ENCODE measurements around the gene IGFBP4.

The IGFBP4 gene

GRCh38 chr17:40473573-40474365 is 30.5 kb downstream of the IGFBP4 start:
- no peak overlapping the region for H3K4me3 Mint-ChIP-seq
- peak overlapping the region in 1 of 2 donors; percentile 23 for H3K27ac Mint-ChIP-seq
- ATAC-seq (replicated peaks) (no peak), DNase-seq (no peak)
- no peaks in the 10 kb centered on the region for H3K9me3 Mint-ChIP-seq
- peaks cover 10 to 15% of the 10 kb centered on the region in 2 donors for H3K4me1 Mint-ChIP-seq (ENCODE audit: low read depth in 2 of 2)
- peaks cover 6 to 9% of the 10 kb centered on the region in 2 donors for H3K27me3 Mint-ChIP-seq
- peaks cover 3% of the 10 kb centered on the region for H3K36me3 Mint-ChIP-seq (ENCODE audit: insufficient read depth)

GRCh38 chr17:40474419-40475002 is 31.3 kb downstream of the IGFBP4 start:
- Mint-ChIP-seq H3K4me1 (ENCODE audit: low read depth in 2 of 2) (peaks cover 15 to 22% of the 10 kb centered on the region in 2 donors), H3K4me3 (no peak overlapping the region), H3K36me3 (ENCODE audit: insufficient read depth) (peaks cover 3% of the 10 kb centered on the region), H3K27me3 (peaks cover 4 to 5% of the 10 kb centered on the region in 2 donors), H3K9me3 (no peaks in the 10 kb centered on the region), H3K27ac (peak overlapping the region in 1 of 2 donors; percentile 44)
- ATAC-seq (replicated peaks) (no peak), DNase-seq (no peak)

GRCh38 chr17:40475234-40475908 is 32.1 kb downstream of the IGFBP4 start:
- Mint-ChIP-seq H3K27ac (peak overlapping the region in 1 of 2 donors; percentile 44), H3K4me1 (ENCODE audit: low read depth in 2 of 2) (peaks cover 24 to 28% of the 10 kb centered on the region in 2 donors), H3K9me3 (no peaks in the 10 kb centered on the region), H3K27me3 (no peaks in the 10 kb centered on the region), H3K36me3 (ENCODE audit: insufficient read depth) (peaks cover 4% of the 10 kb centered on the region), H3K4me3 (no peak overlapping the region)
- no peak for DNase-seq
- ATAC-seq (replicated peaks), result no peak

GRCh38 chr17:40477796-40478195 is 34.5 kb downstream of the IGFBP4 start:
- Mint-ChIP-seq H3K4me3 (no peak overlapping the region), H3K9me3 (no peaks in the 10 kb centered on the region), H3K4me1 (ENCODE audit: low read depth in 2 of 2) (peaks cover 46 to 47% of the 10 kb centered on the region in 2 donors), H3K27ac (peak overlapping the region; percentile 53 to 54), H3K27me3 (no peaks in the 10 kb centered on the region), H3K36me3 (ENCODE audit: insufficient read depth) (peaks cover 8% of the 10 kb centered on the region)
- ATAC-seq (replicated peaks), result no peak
- DNase-seq, result no peak

- peaks cover 8% of the 10 kb centered on the region for H3K36me3 Mint-ChIP-seq (ENCODE audit: insufficient read depth)
- H3K27me3 Mint-ChIP-seq, result no peaks in the 10 kb centered on the region
- peak overlapping the region in 1 of 2 donors; percentile 72 for H3K4me3 Mint-ChIP-seq
- ATAC-seq (replicated peaks) (no peak), DNase-seq (no peak)
- H3K4me1 Mint-ChIP-seq (ENCODE audit: low read depth in 2 of 2), result peaks cover 46 to 49% of the 10 kb centered on the region in 2 donors
- H3K27ac Mint-ChIP-seq, result peak overlapping the region; percentile 93 to 95
- H3K9me3 Mint-ChIP-seq, result no peaks in the 10 kb centered on the region
Measured at GRCh38 chr17:40478486-40478885, 35.2 kb downstream of the IGFBP4 start.

- DNase-seq, result peak in 1 of 3 experiments; percentile 23
- peaks cover 59% of the 10 kb centered on the region in 2 donors for H3K4me1 Mint-ChIP-seq (ENCODE audit: low read depth in 2 of 2)
- H3K27ac Mint-ChIP-seq, result peak overlapping the region; percentile 93 to 95
Measured at GRCh38 chr17:40479754-40480480, 36.7 kb downstream of the IGFBP4 start.

GRCh38 chr17:40480501-40481003 is 37.3 kb downstream of the IGFBP4 start:
- Mint-ChIP-seq H3K27me3 (no peaks in the 10 kb centered on the region), H3K4me1 (ENCODE audit: low read depth in 2 of 2) (peaks cover 63 to 66% of the 10 kb centered on the region in 2 donors), H3K4me3 (peak overlapping the region; percentile 66 to 72), H3K27ac (peak overlapping the region; percentile 93 to 95), H3K9me3 (no peaks in the 10 kb centered on the region), H3K36me3 (ENCODE audit: insufficient read depth) (peaks cover 5% of the 10 kb centered on the region)
- ATAC-seq (replicated peaks) (peak; percentile 83), DNase-seq (peak; percentile 85 to 88 (median 87))

More at GRCh38 chr17:40479754-40480480, 36.7 kb downstream of the IGFBP4 start:
- Mint-ChIP-seq H3K27me3 (no peaks in the 10 kb centered on the region), H3K9me3 (no peaks in the 10 kb centered on the region), H3K36me3 (ENCODE audit: insufficient read depth) (peaks cover 8% of the 10 kb centered on the region), H3K4me3 (peak overlapping the region; percentile 66 to 72)
- no peak for ATAC-seq (replicated peaks)

- ATAC-seq (replicated peaks), result no peak
- peaks cover 5% of the 10 kb centered on the region for H3K36me3 Mint-ChIP-seq (ENCODE audit: insufficient read depth)
- no peaks in the 10 kb centered on the region for H3K9me3 Mint-ChIP-seq
Measured at GRCh38 chr17:40481106-40481505, 37.9 kb downstream of the IGFBP4 start.

GRCh38 chr17:40482722-40483121 is 39.5 kb downstream of the IGFBP4 start:
- Mint-ChIP-seq H3K36me3 (ENCODE audit: insufficient read depth) (peaks cover 5% of the 10 kb centered on the region), H3K9me3 (no peaks in the 10 kb centered on the region), H3K4me3 (no peak overlapping the region), H3K4me1 (ENCODE audit: low read depth in 2 of 2) (peaks cover 69 to 72% of the 10 kb centered on the region in 2 donors), H3K27me3 (no peaks in the 10 kb centered on the region), H3K27ac (peak overlapping the region; percentile 93 to 95)
- DNase-seq (no peak), ATAC-seq (replicated peaks) (no peak)

More at GRCh38 chr17:40481106-40481505, 37.9 kb downstream of the IGFBP4 start:
- Mint-ChIP-seq H3K4me3 (peak overlapping the region; percentile 66 to 72), H3K27me3 (no peaks in the 10 kb centered on the region), H3K4me1 (ENCODE audit: low read depth in 2 of 2) (peaks cover 64 to 69% of the 10 kb centered on the region in 2 donors), H3K27ac (peak overlapping the region; percentile 93 to 95)
- no peak for DNase-seq

GRCh38 chr17:40483679-40484078 is 40.4 kb downstream of the IGFBP4 start:
- no peak overlapping the region for H3K4me3 Mint-ChIP-seq
- ATAC-seq (replicated peaks) (no peak), DNase-seq (no peak)
- H3K27me3 Mint-ChIP-seq, result no peaks in the 10 kb centered on the region
- peaks cover 5% of the 10 kb centered on the region for H3K36me3 Mint-ChIP-seq (ENCODE audit: insufficient read depth)
- peak overlapping the region; percentile 93 to 95 for H3K27ac Mint-ChIP-seq
- H3K4me1 Mint-ChIP-seq (ENCODE audit: low read depth in 2 of 2), result peaks cover 71 to 73% of the 10 kb centered on the region in 2 donors
- H3K9me3 Mint-ChIP-seq, result no peaks in the 10 kb centered on the region

- no peak overlapping the region for H3K4me3 Mint-ChIP-seq
- no peaks in the 10 kb centered on the region for H3K9me3 Mint-ChIP-seq
- peaks cover 68 to 69% of the 10 kb centered on the region in 2 donors for H3K4me1 Mint-ChIP-seq (ENCODE audit: low read depth in 2 of 2)
- peaks cover 5% of the 10 kb centered on the region for H3K36me3 Mint-ChIP-seq (ENCODE audit: insufficient read depth)
- no peaks in the 10 kb centered on the region for H3K27me3 Mint-ChIP-seq
- no peak for ATAC-seq (replicated peaks)
- DNase-seq, result no peak
- H3K27ac Mint-ChIP-seq, result peak overlapping the region; percentile 93 to 95
Measured at GRCh38 chr17:40484285-40484972, 41.2 kb downstream of the IGFBP4 start.

GRCh38 chr17:40484973-40485530 is 41.8 kb downstream of the IGFBP4 start:
- Mint-ChIP-seq H3K9me3 (no peaks in the 10 kb centered on the region), H3K4me3 (no peak overlapping the region), H3K27me3 (no peaks in the 10 kb centered on the region), H3K4me1 (ENCODE audit: low read depth in 2 of 2) (peaks cover 66 to 68% of the 10 kb centered on the region in 2 donors), H3K27ac (peak overlapping the region; percentile 83 to 95), H3K36me3 (ENCODE audit: insufficient read depth) (peaks cover 5% of the 10 kb centered on the region)
- no peak for DNase-seq
- ATAC-seq (replicated peaks), result no peak

Data from effector memory CD8-positive, alpha-beta T cell (primary cell).